HG02610 (cell line): Measurements from ENCODE around the gene GABRG3.

Experiments
- ATAC-seq: cut with Tn5 transposase; IDR thresholded peaks from one replicate; pipeline ENCODE4 v1.9.1; 2021; ENCODE audit warnings: mild to moderate bottlenecking, moderate library complexity; ENCODE audit not compliant: unreplicated experiment

The GABRG3 gene

DNA sequence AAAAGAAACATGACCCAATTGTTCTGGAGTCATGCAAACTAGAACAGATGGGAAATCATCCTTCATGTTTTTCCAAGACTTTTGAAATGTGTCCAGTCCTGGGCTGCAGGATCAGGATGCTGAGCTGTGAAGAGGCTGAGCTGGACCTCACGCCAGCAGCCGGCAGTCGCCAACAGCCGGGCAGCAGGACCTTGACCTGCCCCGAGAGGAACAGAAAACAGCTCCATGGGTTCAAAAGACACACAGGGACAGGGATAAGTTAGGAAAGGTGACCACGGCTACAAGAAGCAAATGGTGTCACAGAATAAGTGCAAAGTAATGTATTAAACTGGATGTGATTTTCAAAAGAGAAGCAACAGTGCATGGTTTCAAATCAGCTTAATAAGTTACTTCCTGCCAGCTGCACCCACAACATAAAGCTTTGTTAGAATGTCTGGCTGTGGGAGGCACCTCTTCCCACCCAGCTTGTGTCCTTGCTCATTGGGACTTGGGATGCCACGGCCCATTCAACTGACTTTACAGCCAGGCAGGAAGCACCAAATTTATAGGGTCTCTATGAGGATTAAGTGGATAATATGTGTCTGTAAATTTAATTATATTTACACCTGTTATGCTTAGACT lies 266.4 kb downstream of the GABRG3 start:
- ATAC-seq, result no peak

DNA sequence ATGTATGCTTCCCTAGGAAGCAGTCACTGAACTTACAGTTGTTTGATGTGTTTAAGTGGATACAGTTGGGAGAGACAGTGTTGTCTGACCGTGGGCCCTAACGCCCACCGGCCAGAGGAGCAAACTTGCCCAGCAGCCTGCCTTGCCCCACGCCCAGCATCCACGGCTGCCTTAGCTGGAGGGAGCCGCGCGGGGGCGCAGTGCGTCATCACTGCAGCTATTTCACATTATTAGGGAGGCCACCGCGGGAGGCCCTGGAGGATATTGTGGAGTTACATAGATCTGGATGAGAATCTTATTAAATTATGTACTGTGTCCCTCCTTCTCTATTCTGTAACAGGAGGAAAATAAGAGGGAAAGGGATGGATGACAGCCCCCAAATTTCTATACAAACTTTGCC lies 267.2 kb downstream of the GABRG3 start:
- ATAC-seq, result no peak

DNA sequence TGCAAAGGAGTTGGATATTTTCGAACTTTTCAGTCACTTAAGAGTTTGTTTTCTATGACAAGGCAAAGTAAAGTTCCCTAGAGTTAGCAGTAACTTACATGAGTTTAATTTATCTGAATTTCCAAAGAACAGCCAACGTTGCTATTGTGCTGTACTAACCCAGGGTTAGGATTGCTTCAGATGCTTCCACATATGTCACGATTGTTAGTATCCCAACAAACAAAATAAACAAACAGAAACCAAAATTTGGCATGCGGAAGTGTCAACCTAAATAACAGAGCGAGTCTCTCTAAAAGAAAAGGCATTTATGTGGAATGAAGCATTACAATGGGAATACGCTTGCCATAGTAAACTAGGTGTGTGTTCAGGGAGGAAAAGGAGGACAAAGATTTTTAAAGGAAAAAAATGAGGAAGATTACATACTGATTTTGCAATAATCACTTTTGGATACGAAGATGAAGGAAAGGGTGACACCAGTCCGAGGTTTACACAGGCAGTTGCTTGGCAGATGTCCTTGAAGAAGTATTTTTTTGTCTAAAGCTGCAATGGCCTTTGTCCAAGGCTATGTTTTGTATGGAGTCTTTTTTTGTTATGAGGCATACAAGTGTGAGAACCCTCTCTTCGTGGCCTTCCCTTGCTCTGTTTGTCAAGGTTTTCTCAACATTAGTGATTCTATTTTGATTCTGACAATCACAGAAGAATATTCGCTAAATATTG lies 267.9 kb downstream of the GABRG3 start:
- no peak for ATAC-seq

DNA sequence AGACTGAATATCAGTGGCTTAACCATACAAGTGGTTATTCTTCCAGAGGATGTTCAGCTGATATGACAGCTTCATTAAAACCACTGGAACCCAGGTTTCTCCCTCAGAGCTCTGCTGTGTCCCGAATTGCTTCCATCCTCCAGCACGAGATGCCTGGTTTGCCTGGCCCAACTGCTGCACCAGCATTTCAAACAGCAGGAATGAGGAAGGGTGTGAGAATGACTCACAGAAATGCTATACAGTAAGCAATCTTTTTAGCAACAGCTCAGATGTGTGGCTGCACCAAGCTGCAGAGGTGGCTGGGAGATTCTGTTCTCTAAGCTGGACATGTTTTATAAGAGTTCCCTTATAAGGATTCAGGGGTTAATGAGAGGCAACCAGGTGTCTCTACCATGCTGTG lies 271.0 kb downstream of the GABRG3 start:
- ATAC-seq, result no peak

DNA sequence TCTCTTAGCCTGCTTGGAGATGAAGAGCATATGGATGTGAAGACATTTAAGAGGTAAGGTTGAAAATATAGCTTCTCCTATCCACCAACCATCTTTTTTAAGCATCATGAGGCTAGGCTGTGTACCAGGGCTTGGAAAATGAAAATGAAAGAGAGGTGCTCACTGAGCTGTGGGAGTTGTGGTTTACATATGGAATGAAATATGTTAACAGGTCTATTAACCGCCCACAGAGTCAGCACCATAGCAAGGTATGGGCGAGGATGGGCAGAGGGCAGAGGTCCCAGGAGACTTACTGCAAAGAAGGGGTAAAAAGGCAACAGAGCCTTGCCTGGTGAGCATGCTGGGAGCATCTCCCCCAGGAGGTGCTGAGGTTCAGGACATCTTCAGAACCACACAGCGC lies 273.1 kb downstream of the GABRG3 start:
- no peak for ATAC-seq

DNA sequence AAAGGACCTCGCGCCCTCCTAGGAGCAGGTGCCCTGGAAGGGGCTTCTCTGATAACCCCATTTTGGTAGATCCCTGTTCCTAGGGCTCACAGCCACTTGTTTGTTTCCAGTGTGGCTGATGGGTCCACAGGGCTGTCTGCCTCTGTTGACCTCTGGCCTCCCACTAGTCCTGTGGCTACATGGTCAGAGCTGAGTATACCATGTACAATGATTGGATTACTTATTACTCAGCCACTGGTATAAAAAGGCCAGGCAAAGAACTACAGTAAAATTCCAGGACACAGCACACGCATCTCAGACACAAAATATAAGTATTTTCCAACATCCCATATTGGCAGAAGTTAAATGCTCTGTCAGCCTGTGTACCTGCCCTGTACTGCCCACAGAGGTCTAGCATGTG lies 277.3 kb downstream of the GABRG3 start:
- ATAC-seq, result no peak

DNA sequence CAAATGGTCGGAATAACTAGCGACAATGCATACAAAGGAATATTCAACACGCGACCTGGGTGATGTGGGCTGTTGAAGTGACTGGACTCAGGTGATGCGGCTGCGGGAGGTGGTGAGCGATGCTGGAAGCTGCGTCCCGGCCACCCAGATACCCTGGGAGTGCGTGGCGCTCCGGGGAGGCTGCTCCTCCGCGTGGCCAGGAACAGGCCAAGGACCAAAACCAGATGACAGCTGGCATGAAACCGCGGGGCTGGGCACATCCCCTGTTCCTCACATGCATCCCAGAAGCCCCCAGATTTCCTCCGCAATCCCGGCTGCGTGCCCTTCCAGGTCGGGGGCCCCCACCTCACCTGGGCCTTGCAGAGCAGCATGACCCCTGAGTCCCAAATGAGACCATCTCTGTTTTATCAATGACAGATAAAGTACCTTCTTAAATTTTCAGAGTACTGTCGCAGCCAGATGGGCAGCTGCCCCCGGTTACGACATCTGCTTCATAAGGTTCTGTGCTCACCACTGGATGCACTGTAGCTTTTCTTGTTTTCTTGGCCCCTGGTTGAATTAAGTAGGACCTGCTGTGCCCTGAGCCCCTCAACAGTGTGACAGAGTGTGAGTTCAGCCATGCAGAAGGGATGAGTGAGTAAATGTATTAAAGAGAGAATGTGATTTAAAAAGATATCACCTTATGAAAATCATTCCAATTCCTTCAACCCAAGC lies 278.2 kb downstream of the GABRG3 start:
- no peak for ATAC-seq

DNA sequence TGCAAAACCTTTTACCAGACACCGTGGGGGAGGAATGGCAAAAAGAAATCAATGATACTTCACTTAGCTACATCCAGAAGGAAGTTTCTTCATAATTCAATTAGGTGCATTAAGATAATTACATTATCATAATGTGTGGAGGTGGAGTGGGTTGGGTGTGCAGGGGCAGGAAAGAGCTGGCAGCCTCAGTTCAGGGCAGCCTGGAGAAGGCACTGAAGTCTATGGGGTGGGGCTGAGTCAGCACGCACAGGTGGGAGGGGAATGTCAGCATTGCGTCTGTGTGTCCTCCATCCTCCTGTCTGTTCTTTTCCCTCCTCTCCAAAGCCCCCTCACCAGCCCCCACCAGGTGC lies 278.8 kb downstream of the GABRG3 start:
- no peak for ATAC-seq

DNA sequence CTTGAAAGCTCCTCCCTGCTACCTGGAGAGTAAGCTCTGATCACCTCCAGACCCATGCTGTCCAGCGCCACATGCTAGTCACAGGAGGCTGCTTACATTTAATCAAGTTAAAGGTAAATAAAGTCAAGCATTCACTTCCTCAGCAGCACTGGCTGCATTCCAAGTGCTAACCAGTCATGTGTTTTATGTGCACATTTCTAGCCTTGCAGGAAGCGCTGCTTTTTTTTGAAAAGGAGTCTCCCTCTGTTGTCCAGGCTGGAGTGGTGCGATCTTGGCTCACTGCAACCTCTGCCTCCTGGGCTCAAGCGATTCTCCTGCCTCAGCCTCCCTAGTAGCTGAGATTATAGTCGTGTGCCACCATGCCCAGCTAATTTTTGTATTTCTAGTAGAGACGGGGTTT lies 279.2 kb downstream of the GABRG3 start:
- no peak for ATAC-seq

DNA sequence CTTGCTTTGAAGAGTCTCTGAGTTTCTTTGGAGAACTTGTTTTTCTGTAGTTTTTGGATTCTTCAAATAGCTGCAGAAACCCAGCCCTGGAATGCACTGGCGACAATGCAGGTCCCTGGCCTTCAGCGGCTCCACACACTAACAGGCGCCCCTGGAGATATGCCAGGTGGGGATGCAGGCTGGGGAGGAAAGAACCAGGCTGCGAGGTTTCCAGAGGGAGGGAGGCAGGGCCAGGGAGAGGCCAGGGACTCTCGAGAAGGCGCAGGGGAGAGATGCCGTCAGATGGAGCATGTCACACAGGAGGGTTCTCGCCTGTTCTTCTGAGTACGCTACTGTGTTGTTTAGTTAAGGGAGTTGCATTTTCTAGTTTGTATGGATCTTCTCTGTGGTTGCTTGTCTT lies 283.1 kb downstream of the GABRG3 start:
- no peak for ATAC-seq

DNA sequence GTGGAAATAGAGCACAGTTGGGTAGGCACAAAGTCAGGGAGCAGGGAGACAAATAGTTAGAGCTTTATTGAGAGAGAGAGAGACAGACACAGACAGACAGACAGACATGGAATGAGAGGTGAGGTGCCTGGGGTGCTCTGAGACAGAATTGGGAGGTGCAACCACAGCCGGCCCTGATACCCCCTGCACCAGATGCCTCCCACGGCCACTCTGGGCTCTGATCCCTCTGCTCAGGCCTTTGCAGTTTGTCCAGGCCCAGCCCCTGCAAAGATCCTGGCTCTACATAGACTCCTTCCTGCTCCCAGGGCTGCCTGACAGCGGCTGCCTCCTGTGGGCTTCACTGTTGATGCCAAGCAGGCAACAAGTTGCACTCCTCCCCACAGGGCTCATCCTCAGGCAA lies 283.8 kb downstream of the GABRG3 start:
- no peak for ATAC-seq

DNA sequence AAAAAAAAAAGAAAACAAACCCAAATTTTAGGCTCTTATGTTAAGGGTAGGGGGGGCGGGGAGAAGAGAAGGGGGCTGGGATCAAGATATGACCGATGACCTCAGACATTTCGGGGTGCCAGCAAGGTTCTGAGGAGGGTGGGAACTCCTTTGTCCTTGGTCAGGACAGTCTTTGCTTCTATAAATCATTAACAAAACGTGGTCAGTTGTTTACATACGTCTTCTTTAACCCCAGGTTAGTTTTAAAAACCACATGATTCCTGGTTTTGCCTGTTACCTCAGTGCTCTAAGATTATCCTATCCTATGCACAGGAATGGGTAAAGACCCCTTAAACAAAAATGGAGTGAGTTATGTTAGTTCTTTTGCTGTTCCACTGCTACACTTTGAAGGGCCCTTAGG lies 285.5 kb downstream of the GABRG3 start:
- no peak for ATAC-seq

DNA sequence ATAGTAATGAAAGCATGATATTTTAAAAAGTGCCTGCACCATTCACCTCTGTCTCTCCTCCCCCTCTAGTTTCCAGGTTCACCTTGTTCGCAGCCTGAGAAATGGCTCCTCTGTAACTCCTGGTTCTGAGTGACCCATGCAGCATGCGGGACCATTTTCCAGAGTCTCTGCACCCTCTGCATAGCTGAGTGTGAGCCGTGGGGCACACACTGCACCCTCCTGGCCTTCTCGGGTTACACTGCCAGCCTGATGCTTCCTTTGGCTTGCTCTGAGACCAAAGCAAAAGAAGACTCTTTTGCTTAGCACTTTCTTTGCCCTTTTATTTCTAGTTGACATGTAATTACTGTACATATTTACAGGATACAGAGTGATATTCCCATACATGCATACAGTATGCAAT lies 287.3 kb downstream of the GABRG3 start:
- ATAC-seq, result no peak

DNA sequence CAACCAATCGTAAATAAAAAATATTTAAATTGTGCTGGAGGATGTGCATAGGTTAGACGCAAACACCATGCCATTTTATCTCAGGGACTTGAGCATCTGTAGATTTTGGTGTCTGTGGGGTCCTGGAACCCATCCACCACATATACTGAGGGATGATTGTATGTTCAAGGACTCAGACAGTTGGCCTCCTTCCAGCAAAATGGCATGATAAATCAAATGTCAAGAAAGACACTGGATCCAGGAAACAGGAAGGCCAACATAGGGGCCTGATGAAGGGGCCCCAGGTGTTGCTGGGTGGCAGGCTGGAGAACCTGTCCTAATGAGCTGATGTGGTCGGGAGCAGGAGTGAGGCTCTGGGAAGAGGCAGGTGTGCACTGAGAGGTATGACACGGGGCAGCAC lies 289.5 kb downstream of the GABRG3 start:
- no peak for ATAC-seq

DNA sequence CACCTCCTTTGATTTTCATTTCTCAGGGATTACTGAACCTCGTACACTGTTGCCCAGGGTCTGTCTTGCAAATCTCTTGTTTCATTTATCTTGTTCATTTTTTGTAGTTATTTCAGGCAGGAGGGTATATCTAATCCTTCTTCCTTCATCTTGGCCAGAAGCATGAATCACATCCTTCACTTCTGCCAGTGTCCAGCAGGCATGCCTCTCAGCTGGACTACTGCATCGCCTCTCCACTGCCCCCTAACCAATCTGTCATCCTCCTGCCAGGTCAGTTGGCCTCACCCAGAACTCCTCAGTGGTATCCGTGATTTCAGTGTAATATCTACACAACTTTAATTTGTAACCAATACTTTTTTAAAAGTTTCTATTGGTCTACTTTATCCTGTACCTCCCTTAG lies 297.9 kb downstream of the GABRG3 start:
- no peak for ATAC-seq

DNA sequence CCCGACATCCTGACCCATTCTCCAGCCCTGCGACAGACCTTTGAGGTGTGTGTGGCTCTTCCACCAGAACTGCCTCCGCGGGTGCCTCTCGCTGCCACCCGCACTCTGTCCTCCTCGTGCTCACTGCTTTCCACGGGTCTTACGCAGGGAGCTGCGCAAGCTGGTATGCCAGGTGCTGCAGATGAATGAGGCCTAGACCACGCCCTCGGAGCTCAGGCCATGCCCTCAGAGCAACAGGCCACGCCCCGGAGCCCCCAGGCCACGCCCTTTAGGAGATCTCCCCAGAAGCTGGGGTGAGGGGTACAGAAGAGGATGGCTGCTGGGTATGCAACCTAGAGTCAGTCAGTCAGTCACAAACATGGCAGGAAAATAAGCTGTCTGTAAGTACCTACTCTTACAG lies 300.3 kb downstream of the GABRG3 start:
- no peak for ATAC-seq

DNA sequence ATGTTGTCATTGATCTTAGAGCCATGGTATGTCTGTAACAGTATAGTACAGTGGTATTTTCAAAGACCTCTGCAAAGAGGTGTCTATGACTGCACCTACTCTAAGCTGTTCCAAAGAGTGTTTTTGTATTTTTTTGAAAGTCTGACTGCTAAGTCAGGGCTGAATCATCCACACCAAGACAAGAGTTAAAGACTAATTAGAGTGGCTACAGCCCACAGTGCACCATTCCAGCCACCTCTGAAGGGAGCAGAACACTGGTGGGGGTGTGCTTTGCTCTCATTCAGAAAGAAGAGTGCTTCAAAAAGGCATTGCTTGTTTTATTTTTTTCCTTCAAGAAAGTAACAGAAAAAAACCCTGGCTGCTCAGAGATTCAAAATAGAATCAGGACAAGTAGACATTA lies 301.4 kb downstream of the GABRG3 start:
- ATAC-seq, result no peak

DNA sequence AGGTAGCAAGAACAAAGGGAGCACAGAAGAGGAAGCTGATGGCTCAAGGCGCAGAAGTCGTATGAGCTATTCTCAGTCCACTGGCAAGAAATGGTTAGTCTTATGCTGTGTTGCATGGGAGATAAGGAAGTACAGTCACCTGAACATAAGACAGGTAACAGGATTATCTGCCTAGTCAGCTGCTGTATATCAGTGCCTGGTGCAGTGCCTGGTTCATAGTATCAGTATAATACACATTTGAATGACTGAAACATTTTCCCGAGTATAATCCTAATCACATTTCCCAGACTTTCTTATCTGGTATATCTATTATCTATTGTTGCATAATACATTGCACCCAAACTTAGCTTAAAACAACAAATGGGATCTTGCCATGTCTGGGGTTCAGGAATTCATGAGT lies 302.5 kb downstream of the GABRG3 start:
- no peak for ATAC-seq

DNA sequence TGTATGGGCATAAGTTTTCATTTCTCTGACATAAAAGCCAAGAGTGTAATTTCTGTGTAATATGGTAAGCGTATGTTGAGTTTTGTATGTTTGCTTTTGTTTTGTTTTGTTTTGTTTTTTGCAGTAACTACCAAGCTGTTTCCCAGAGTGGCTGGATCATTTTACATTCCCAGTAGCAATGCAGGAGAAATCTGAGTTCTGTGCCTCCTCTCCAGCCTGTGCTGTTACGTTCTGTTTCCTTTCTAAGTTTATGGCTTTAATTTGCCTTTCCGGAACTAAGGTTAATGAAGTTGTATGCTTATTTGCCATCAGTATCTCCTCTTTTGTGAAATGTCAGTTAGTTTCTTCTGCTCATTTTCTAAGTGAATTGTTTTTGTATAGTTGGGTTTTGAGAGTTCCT lies 307.8 kb downstream of the GABRG3 start:
- ATAC-seq, result no peak

DNA sequence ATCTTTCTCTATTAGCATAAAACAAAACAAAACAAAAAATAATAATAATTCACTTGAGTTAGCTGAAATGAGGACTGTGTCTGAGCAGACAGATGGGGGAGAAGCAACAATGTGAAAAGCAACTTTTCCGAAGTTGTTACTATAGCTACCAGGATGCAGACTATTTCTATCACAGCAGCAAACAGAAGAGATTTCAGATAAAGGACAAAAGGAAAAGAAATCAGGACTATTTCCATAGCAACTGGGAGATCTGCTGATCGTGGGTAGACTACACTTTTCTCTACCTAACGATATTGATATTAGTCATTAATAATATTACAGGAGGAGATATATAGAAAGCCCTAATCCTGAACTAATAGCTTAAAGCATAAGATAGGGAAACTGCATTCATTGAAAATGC lies 321.7 kb downstream of the GABRG3 start:
- ATAC-seq, result no peak

DNA sequence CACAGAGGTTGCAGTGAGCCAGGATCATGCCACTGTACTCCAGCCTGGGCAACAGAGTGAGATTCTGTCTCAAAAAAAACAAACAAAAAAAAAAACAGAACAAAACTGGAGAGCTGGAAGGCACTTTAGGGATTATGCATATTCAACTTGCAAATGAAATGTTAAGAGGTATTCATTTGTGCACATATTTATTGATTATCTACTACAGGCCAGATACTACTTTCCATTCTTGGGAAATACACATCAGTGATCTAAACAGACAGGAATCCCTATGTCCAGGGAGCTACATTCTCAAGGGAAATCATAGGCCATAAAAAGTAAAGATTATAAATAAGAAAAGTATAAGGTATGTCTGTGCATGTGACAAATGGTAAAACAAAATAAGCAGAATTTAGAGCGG lies 322.6 kb downstream of the GABRG3 start:
- ATAC-seq, result no peak

DNA sequence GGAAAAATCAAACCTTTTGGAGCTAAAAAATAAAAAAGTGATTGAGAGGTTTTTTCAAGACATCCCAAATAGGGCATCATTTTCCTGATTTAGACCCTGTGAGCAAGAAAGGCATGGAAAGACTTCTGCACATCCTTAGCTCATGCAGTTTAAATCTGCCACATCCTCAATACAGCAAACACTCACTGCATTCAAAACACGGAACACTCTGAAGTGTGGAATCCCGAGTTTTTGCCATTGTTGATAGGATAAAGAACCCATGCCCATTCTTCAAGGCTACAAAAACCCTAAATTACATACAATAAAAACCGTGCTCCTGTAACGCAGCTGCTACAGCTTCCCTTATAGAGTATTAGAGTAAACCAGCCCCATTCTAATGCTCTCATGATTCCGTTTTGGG lies 346.8 kb downstream of the GABRG3 start:
- no peak for ATAC-seq

DNA sequence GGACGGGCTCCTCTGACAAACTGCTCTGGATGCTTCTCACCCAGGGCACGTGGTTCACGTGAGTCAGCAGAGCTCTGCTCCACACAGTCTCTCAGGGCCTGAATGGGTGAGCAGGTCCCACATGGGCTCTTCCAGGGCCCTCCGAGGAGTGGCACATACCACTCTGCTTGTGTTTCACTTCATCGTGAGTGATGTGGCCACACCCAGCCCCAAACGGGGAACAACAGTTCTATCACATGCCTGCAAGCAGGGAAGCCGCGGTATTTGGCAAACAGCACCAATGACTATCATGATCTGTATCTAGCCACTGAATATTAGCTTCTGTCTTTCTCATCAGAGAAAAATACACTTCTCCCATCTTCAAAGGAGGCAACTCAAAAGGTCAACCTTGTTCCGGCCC lies 352.8 kb downstream of the GABRG3 start:
- no peak for ATAC-seq
